T-helper 2 cell treated with Interferon-gamma antibody and Interleukin-4, amounts not matched to agents 5 μg/mL and 100 μg/mL, for 36 hours (primary cell): ENCODE results near the gene F10.
"Not testable (repeated sequence)": the region's sequence is repeated elsewhere in the genome, so short reads cannot be mapped to it uniquely, and the experiment has no call there.

Source experiments
- DNase-seq: peaks from one replicate; pipeline ENCODE4 v3.0.0; 2021; ENCODE audit warnings: low spot score
- H3K27ac Mint-ChIP-seq: one replicate; pipeline ENCODE4 v1.8.0; 2021; ENCODE audit warnings: mild to moderate bottlenecking, mixed read lengths
- H3K27me3 Mint-ChIP-seq: one replicate; pipeline ENCODE4 v1.8.0; 2021; ENCODE audit warnings: low read depth, mixed read lengths
- H3K36me3 Mint-ChIP-seq: one replicate; pipeline ENCODE4 v1.8.0; 2021; ENCODE audit warnings: low read depth, mixed read lengths
- H3K4me1 Mint-ChIP-seq: one replicate; pipeline ENCODE4 v1.8.0; 2021; ENCODE audit warnings: low read depth, mixed read lengths
- H3K4me3 Mint-ChIP-seq: one replicate; pipeline ENCODE4 v1.8.0; 2022; ENCODE audit warnings: mild to moderate bottlenecking, moderate library complexity, mixed read lengths
- H3K9me3 Mint-ChIP-seq: one replicate; pipeline ENCODE4 v1.8.0; 2021; ENCODE audit warnings: mixed read lengths

Gene F10

GRCh38 chr13:113160983-113161382 is 38.4 kb downstream of the F10 start:
- Mint-ChIP-seq H3K9me3 (peaks cover 14% of the 10 kb centered on the region), H3K36me3 (peaks cover 2% of the 10 kb centered on the region), H3K27ac (peak overlapping the region; percentile 88), H3K4me3 (peak overlapping the region; percentile 73), H3K4me1 (peaks cover 19% of the 10 kb centered on the region), H3K27me3 (peaks cover 12% of the 10 kb centered on the region)
- no peak for DNase-seq

- H3K27ac Mint-ChIP-seq = peak overlapping the region; percentile 88
- H3K9me3 Mint-ChIP-seq = peaks cover 11% of the 10 kb centered on the region
- peaks cover 2% of the 10 kb centered on the region for H3K36me3 Mint-ChIP-seq
- H3K4me1 Mint-ChIP-seq = peaks cover 19% of the 10 kb centered on the region
- peak overlapping the region; percentile 73 for H3K4me3 Mint-ChIP-seq
- DNase-seq = no peak
- peaks cover 12% of the 10 kb centered on the region for H3K27me3 Mint-ChIP-seq
Observed at GRCh38 chr13:113161433-113161832, 38.8 kb downstream of the F10 start.

GRCh38 chr13:113161975-113162374 is 39.4 kb downstream of the F10 start:
- H3K4me3 Mint-ChIP-seq, H3K27ac Mint-ChIP-seq, H3K36me3 Mint-ChIP-seq, DNase-seq, H3K9me3 Mint-ChIP-seq: not testable (repeated sequence)
- peaks cover 19% of the 10 kb centered on the region for H3K4me1 Mint-ChIP-seq
- peaks cover 10% of the 10 kb centered on the region for H3K27me3 Mint-ChIP-seq

- H3K27ac Mint-ChIP-seq = peak overlapping the region; percentile 55
- peak overlapping the region; percentile 41 for H3K4me3 Mint-ChIP-seq
- H3K9me3 Mint-ChIP-seq = no peaks in the 10 kb centered on the region
- no peak for DNase-seq
- H3K36me3 Mint-ChIP-seq = peaks cover 4% of the 10 kb centered on the region
- peaks cover 2% of the 10 kb centered on the region for H3K27me3 Mint-ChIP-seq
- H3K4me1 Mint-ChIP-seq = peaks cover 17% of the 10 kb centered on the region
Observed at GRCh38 chr13:113162783-113163685, 40.4 kb downstream of the F10 start.

GRCh38 chr13:113164492-113164891 is 41.9 kb downstream of the F10 start:
- DNase-seq = no peak
- Mint-ChIP-seq H3K36me3 (peaks cover 11% of the 10 kb centered on the region), H3K27me3 (peaks cover 2% of the 10 kb centered on the region), H3K9me3 (no peaks in the 10 kb centered on the region), H3K27ac (no peak overlapping the region), H3K4me1 (peaks cover 15% of the 10 kb centered on the region), H3K4me3 (no peak overlapping the region)

- Mint-ChIP-seq H3K27ac (no peak overlapping the region), H3K27me3 (no peaks in the 10 kb centered on the region), H3K9me3 (no peaks in the 10 kb centered on the region), H3K36me3 (peaks cover 21% of the 10 kb centered on the region), H3K4me1 (peaks cover 18% of the 10 kb centered on the region), H3K4me3 (no peak overlapping the region)
- DNase-seq = no peak
Observed at GRCh38 chr13:113166266-113166665, 43.7 kb downstream of the F10 start.

GRCh38 chr13:113166681-113167080 is 44.1 kb downstream of the F10 start:
- no peak overlapping the region for H3K27ac Mint-ChIP-seq
- H3K4me3 Mint-ChIP-seq = no peak overlapping the region
- H3K36me3 Mint-ChIP-seq = peaks cover 25% of the 10 kb centered on the region
- H3K4me1 Mint-ChIP-seq = peaks cover 18% of the 10 kb centered on the region
- no peaks in the 10 kb centered on the region for H3K9me3 Mint-ChIP-seq
- H3K27me3 Mint-ChIP-seq = no peaks in the 10 kb centered on the region
- no peak for DNase-seq

- Mint-ChIP-seq H3K36me3 (peaks cover 27% of the 10 kb centered on the region), H3K27me3 (no peaks in the 10 kb centered on the region), H3K27ac (no peak overlapping the region), H3K4me1 (peaks cover 18% of the 10 kb centered on the region), H3K9me3 (no peaks in the 10 kb centered on the region), H3K4me3 (no peak overlapping the region)
- DNase-seq = no peak
Observed at GRCh38 chr13:113167155-113167554, 44.6 kb downstream of the F10 start.

GRCh38 chr13:113167575-113167974 is 45.0 kb downstream of the F10 start:
- Mint-ChIP-seq H3K9me3 (no peaks in the 10 kb centered on the region), H3K4me3 (no peak overlapping the region), H3K27ac (no peak overlapping the region), H3K4me1 (peaks cover 18% of the 10 kb centered on the region), H3K36me3 (peaks cover 29% of the 10 kb centered on the region), H3K27me3 (no peaks in the 10 kb centered on the region)
- DNase-seq = no peak

- Mint-ChIP-seq H3K27ac (no peak overlapping the region), H3K4me1 (peaks cover 20% of the 10 kb centered on the region), H3K27me3 (no peaks in the 10 kb centered on the region), H3K4me3 (no peak overlapping the region), H3K36me3 (peaks cover 34% of the 10 kb centered on the region), H3K9me3 (no peaks in the 10 kb centered on the region)
- DNase-seq = no peak
Observed at GRCh38 chr13:113168211-113168610, 45.6 kb downstream of the F10 start.

GRCh38 chr13:113169277-113170272 is 47.0 kb downstream of the F10 start:
- DNase-seq = no peak
- Mint-ChIP-seq H3K9me3 (no peaks in the 10 kb centered on the region), H3K4me1 (peaks cover 18% of the 10 kb centered on the region), H3K27me3 (no peaks in the 10 kb centered on the region), H3K4me3 (no peak overlapping the region), H3K27ac (no peak overlapping the region), H3K36me3 (peaks cover 41% of the 10 kb centered on the region)

GRCh38 chr13:113170511-113170910 is 47.9 kb downstream of the F10 start:
- no peak for DNase-seq
- H3K4me1 Mint-ChIP-seq = peaks cover 21% of the 10 kb centered on the region
- H3K27ac Mint-ChIP-seq = peak overlapping the region; percentile 83
- no peak overlapping the region for H3K4me3 Mint-ChIP-seq
- H3K9me3 Mint-ChIP-seq = no peaks in the 10 kb centered on the region
- no peaks in the 10 kb centered on the region for H3K27me3 Mint-ChIP-seq
- peaks cover 48% of the 10 kb centered on the region for H3K36me3 Mint-ChIP-seq

GRCh38 chr13:113171250-113172125 is 48.9 kb downstream of the F10 start:
- no peak overlapping the region for H3K4me3 Mint-ChIP-seq
- DNase-seq = no peak
- H3K27me3 Mint-ChIP-seq = no peaks in the 10 kb centered on the region
- no peaks in the 10 kb centered on the region for H3K9me3 Mint-ChIP-seq
- H3K27ac Mint-ChIP-seq = peak overlapping the region; percentile 28
- peaks cover 31% of the 10 kb centered on the region for H3K4me1 Mint-ChIP-seq
- peaks cover 55% of the 10 kb centered on the region for H3K36me3 Mint-ChIP-seq
